ENCODE data around the gene GREB1.

GRCh38 chr2:11500702-11501303, 33.0 kb upstream of the GREB1 start:
- TF ChIP-seq POLR2A (IDR thresholded peaks at IDR 0.05) (no peak), CTCF (IDR thresholded peaks at IDR 0.05) (no peak), EP300 (IDR thresholded peaks at IDR 0.05) (no peak)

All from ovary (tissue), 3 donors.